WTC11 (cell line): Measurements from ENCODE around the gene NR2C2AP.

Experiments
- MAX ChIP-seq: sonication (generic); formaldehyde crosslinking; IDR thresholded peaks from 2 replicates; pipeline ENCODE4 v1.8.0; 2022; ENCODE audit warnings: mild to moderate bottlenecking, missing genetic modification reagents
- MYBL2 ChIP-seq: sonication (generic); formaldehyde crosslinking; IDR thresholded peaks from 2 replicates; pipeline ENCODE4 v1.8.1; 2023; ENCODE audit warnings: mild to moderate bottlenecking, moderate library complexity, missing genetic modification reagents
- NR1H2 ChIP-seq: sonication (generic); formaldehyde crosslinking; IDR thresholded peaks from 2 replicates; pipeline ENCODE4 v1.9.0; 2021; ENCODE audit warnings: mild to moderate bottlenecking, moderate library complexity, missing genetic modification reagents
- NR2C2 ChIP-seq: sonication (generic); formaldehyde crosslinking; IDR thresholded peaks from 2 replicates; pipeline ENCODE4 v1.8.0; 2022; ENCODE audit warnings: mild to moderate bottlenecking, missing genetic modification reagents
- TEAD4 ChIP-seq: sonication (generic); formaldehyde crosslinking; IDR thresholded peaks from 2 replicates; pipeline ENCODE4 v1.8.0; 2022; ENCODE audit warnings: mild to moderate bottlenecking, missing genetic modification reagents
- TF ChIP-seq, protein P1 (sequence below): sonication (generic); formaldehyde crosslinking; IDR thresholded peaks from 2 replicates; pipeline ENCODE4 v1.8.1; 2022; ENCODE audit warnings: low read depth, missing genetic modification reagents, borderline replicate concordance
- TF ChIP-seq, protein P2 (sequence below): fragments of 200-600 bp; IDR thresholded peaks from 2 replicates; pipeline ENCODE4 v1.8.0; 2022; ENCODE audit warnings: antibody characterized with exemption
- TF ChIP-seq, protein P3 (sequence below): sonication (generic); formaldehyde crosslinking; IDR thresholded peaks from 2 replicates; pipeline ENCODE4 v1.8.0; 2023; ENCODE audit warnings: missing genetic modification reagents
- TF ChIP-seq, protein P4 (sequence below): sonication (generic); formaldehyde crosslinking; IDR thresholded peaks from 2 replicates; pipeline ENCODE4 v1.8.1; 2022; ENCODE audit warnings: low read depth, mild to moderate bottlenecking, moderate library complexity, missing genetic modification reagents, borderline replicate concordance

- TF ChIP-seq, protein P1, sequence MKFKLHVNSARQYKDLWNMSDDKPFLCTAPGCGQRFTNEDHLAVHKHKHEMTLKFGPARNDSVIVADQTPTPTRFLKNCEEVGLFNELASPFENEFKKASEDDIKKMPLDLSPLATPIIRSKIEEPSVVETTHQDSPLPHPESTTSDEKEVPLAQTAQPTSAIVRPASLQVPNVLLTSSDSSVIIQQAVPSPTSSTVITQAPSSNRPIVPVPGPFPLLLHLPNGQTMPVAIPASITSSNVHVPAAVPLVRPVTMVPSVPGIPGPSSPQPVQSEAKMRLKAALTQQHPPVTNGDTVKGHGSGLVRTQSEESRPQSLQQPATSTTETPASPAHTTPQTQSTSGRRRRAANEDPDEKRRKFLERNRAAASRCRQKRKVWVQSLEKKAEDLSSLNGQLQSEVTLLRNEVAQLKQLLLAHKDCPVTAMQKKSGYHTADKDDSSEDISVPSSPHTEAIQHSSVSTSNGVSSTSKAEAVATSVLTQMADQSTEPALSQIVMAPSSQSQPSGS (CRISPR knock-in tag): no peak
- no peak for TF ChIP-seq MYBL2 (CRISPR knock-in tag)
- TF ChIP-seq, protein P2, sequence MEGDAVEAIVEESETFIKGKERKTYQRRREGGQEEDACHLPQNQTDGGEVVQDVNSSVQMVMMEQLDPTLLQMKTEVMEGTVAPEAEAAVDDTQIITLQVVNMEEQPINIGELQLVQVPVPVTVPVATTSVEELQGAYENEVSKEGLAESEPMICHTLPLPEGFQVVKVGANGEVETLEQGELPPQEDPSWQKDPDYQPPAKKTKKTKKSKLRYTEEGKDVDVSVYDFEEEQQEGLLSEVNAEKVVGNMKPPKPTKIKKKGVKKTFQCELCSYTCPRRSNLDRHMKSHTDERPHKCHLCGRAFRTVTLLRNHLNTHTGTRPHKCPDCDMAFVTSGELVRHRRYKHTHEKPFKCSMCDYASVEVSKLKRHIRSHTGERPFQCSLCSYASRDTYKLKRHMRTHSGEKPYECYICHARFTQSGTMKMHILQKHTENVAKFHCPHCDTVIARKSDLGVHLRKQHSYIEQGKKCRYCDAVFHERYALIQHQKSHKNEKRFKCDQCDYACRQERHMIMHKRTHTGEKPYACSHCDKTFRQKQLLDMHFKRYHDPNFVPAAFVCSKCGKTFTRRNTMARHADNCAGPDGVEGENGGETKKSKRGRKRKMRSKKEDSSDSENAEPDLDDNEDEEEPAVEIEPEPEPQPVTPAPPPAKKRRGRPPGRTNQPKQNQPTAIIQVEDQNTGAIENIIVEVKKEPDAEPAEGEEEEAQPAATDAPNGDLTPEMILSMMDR: no peak
- TF ChIP-seq TEAD4: no peak
- no peak for TF ChIP-seq NR1H2 (CRISPR knock-in tag)
- no peak for TF ChIP-seq NR2C2 (CRISPR knock-in tag)
- TF ChIP-seq, protein P3, sequence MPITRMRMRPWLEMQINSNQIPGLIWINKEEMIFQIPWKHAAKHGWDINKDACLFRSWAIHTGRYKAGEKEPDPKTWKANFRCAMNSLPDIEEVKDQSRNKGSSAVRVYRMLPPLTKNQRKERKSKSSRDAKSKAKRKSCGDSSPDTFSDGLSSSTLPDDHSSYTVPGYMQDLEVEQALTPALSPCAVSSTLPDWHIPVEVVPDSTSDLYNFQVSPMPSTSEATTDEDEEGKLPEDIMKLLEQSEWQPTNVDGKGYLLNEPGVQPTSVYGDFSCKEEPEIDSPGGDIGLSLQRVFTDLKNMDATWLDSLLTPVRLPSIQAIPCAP (CRISPR knock-in tag): no peak
- TF ChIP-seq, protein P4, sequence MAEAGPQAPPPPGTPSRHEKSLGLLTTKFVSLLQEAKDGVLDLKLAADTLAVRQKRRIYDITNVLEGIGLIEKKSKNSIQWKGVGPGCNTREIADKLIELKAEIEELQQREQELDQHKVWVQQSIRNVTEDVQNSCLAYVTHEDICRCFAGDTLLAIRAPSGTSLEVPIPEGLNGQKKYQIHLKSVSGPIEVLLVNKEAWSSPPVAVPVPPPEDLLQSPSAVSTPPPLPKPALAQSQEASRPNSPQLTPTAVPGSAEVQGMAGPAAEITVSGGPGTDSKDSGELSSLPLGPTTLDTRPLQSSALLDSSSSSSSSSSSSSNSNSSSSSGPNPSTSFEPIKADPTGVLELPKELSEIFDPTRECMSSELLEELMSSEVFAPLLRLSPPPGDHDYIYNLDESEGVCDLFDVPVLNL: no peak
- no peak for TF ChIP-seq MAX (CRISPR knock-in tag)
Measured at GRCh38 chr19:19155495-19156219, 47.6 kb downstream of the NR2C2AP start.
